Cardiac muscle cell (in vitro differentiated cells and primary cell): ENCODE measurements around the gene CDH5. TPM values are rescaled to one million over a fixed set of nuclear protein-coding genes. Genes with fewer than 3 reads are reported as not detected.

Experiments used
- DNase-seq, 2 donors: peaks; one replicate each; pipeline versions ENCODE4 v3.0.0 to v3.0.0-alpha.2; 2010 to 2017; ENCODE audit warnings: low read depth in 1 of 2, low spot score in 1 of 2
- H3K27ac ChIP-seq: fragments of 200-600 bp; sonication (generic); 2 replicates; pipeline ENCODE4 v1.5.1; 2016
- H3K27me3 ChIP-seq: fragments of 200-600 bp; sonication (generic); 2 replicates; pipeline ENCODE4 v1.6.0; 2016; ENCODE audit warnings: control low read depth
- H3K36me3 ChIP-seq: fragments of 200-600 bp; sonication (generic); 2 replicates; pipeline ENCODE4 v1.5.1; 2016; ENCODE audit warnings: control low read depth
- H3K4me1 ChIP-seq: fragments of 200-600 bp; sonication (generic); 2 replicates; pipeline ENCODE4 v1.8.1; 2017; ENCODE audit warnings: low read depth, mild to moderate bottlenecking, mixed run types
- H3K4me3 ChIP-seq: fragments of 200-600 bp; sonication (generic); 2 replicates; pipeline ENCODE4 v1.5.1; 2016; ENCODE audit warnings: mild to moderate bottlenecking
- H3K9me3 ChIP-seq: fragments of 200-600 bp; sonication (generic); 2 replicates; pipeline ENCODE4 v1.5.1; 2017; ENCODE audit warnings: low read depth, mild to moderate bottlenecking, control low read depth
- CTCF ChIP-seq: IDR thresholded peaks from 2 replicates; pipeline ENCODE4 v1.5.1; 2012; ENCODE audit warnings: low read depth, mild to moderate bottlenecking, low read length
- polyA plus RNA-seq: library from polyadenylated mRNA; unstranded; fragments of >200 nt; fragmentation: Nextera tagmentation; extraction: Ambion mirVana; gene quantifications from 2 replicates; pipeline ENCODE4 v1.2.1, GENCODE V29; 2016
- total RNA-seq: library from RNA; depleted of rRNA; stranded (reverse); fragments of >200 nt; gene quantifications from 2 replicates; pipeline ENCODE4 v1.2.3, GENCODE V29; 2016

CDH5 gene
- total and polyA plus RNA-seq, 2 experiments from 2014 or later: 1.1 to 4.1 TPM

- Histone ChIP-seq H3K4me3 (no peak overlapping the region), H3K36me3 (no peaks in the 10 kb centered on the region), H3K27me3 (peaks cover 59% of the 10 kb centered on the region), H3K27ac (no peak overlapping the region), H3K9me3 (no peaks in the 10 kb centered on the region), H3K4me1 (no peaks in the 10 kb centered on the region)
- no peak for TF ChIP-seq CTCF
- no peak for DNase-seq
Measured at GRCh38 chr16:66421891-66422290, 55.4 kb downstream of the CDH5 start.

- peaks cover 62% of the 10 kb centered on the region for H3K27me3 ChIP-seq
- no peak overlapping the region for H3K27ac ChIP-seq
- no peak overlapping the region for H3K4me3 ChIP-seq
- no peaks in the 10 kb centered on the region for H3K4me1 ChIP-seq
- no peaks in the 10 kb centered on the region for H3K9me3 ChIP-seq
- no peaks in the 10 kb centered on the region for H3K36me3 ChIP-seq
- DNase-seq: no peak
- TF ChIP-seq CTCF: no peak
Measured at GRCh38 chr16:66422366-66422765, 55.9 kb downstream of the CDH5 start.

DNA sequence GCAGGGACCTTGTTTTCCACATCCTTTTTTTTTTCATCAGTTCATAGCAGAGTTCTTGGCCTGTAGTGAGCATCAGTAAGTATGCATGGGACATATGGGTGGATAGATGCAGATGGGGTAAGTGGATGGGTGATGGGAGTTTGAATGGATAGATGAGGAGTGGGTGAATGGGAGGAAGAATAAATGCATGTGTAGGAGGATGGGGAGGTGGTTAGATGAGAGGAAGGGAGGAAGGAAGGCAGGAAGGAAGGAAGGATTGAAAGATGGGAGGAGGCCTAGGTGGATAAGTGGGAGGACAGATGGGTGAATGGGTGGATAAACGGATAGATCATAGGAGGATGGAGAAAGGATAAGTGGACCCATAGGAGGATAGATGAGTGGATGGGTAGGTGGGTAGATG lies 56.7 kb downstream of the CDH5 start:
- TF ChIP-seq CTCF: no peak
- DNase-seq: no peak
- H3K9me3 ChIP-seq: no peaks in the 10 kb centered on the region
- no peaks in the 10 kb centered on the region for H3K4me1 ChIP-seq
- H3K4me3 ChIP-seq: no peak overlapping the region
- no peaks in the 10 kb centered on the region for H3K36me3 ChIP-seq
- no peak overlapping the region for H3K27ac ChIP-seq
- H3K27me3 ChIP-seq: peaks cover 70% of the 10 kb centered on the region

DNA sequence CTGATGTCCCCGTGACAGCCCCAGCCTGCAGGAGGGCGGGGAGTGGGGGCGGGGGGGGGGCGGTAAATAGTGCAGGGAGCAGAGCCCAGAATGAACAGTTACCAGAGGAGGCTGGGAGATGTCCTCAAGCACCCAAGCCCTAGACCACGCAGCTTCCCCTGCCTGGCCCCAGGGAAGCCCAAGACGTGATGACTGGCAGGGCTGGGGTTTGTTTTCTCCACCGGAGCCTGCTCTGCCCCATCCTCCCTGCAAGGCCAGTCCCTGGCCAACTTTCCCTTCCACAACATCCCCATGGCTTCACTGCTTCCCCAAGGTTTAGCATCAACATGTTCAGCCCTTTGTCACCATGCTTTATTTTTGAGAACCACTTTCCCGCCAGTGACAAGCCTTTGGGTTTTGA lies 59.2 kb downstream of the CDH5 start:
- Histone ChIP-seq H3K4me1 (no peaks in the 10 kb centered on the region), H3K9me3 (no peaks in the 10 kb centered on the region), H3K4me3 (no peak overlapping the region), H3K27ac (no peak overlapping the region), H3K27me3 (peaks cover 92% of the 10 kb centered on the region), H3K36me3 (no peaks in the 10 kb centered on the region)
- TF ChIP-seq CTCF: no peak
- no peak for DNase-seq

GRCh38 chr16:66426112-66427035 lies 59.9 kb downstream of the CDH5 start:
- Histone ChIP-seq H3K4me1 (no peaks in the 10 kb centered on the region), H3K27ac (no peak overlapping the region), H3K27me3 (peaks cover 92% of the 10 kb centered on the region), H3K36me3 (no peaks in the 10 kb centered on the region), H3K9me3 (no peaks in the 10 kb centered on the region), H3K4me3 (peak overlapping the region; percentile 35)
- TF ChIP-seq CTCF: no peak
- DNase-seq: peak in 1 of 2 donors; percentile 25
